Memory B cell (primary cell): ENCODE results near the gene ARV1.
A peak's percentile ranks its signal among the peaks of the same experiment; 100 is the strongest.
"Not testable (repeated sequence)": the region's sequence is repeated elsewhere in the genome, so short reads cannot be mapped to it uniquely, and the experiment has no call there.

Source experiments
- ATAC-seq: fragments of 150-1000 bp; cut with Tn5 transposase; 2 replicates; pipeline ENCODE4 v1.10.0; 2021; ENCODE audit warnings: low read depth, mild to moderate bottlenecking, moderate library complexity
- DNase-seq, 2 donors: peaks; one replicate each; pipeline ENCODE4 v3.0.0; 2022; ENCODE audit warnings: low spot score in 2 of 2
- H3K27ac Mint-ChIP-seq: one replicate; pipeline ENCODE4 v1.8.0; 2022; ENCODE audit warnings: mild to moderate bottlenecking, moderate library complexity, mixed read lengths
- H3K27me3 Mint-ChIP-seq: one replicate; pipeline ENCODE4 v1.8.0; 2022; ENCODE audit warnings: mixed read lengths
- H3K36me3 Mint-ChIP-seq: one replicate; pipeline ENCODE4 v1.8.0; 2022; ENCODE audit warnings: mild to moderate bottlenecking, mixed read lengths
- H3K4me1 Mint-ChIP-seq: one replicate; pipeline ENCODE4 v1.8.0; 2022; ENCODE audit warnings: mixed read lengths
- H3K4me3 Mint-ChIP-seq: one replicate; pipeline ENCODE4 v1.8.0; 2022; ENCODE audit warnings: mild to moderate bottlenecking, moderate library complexity, mixed read lengths
- H3K9me3 Mint-ChIP-seq: one replicate; pipeline ENCODE4 v1.8.0; 2022; ENCODE audit warnings: mixed read lengths

The ARV1 gene

GRCh38 chr1:231036416-231036815 is 57.5 kb downstream of the ARV1 start:
- peaks cover 4% of the 10 kb centered on the region for H3K36me3 Mint-ChIP-seq
- H3K4me1 Mint-ChIP-seq: peaks cover 13% of the 10 kb centered on the region
- H3K27me3 Mint-ChIP-seq: peaks cover 2% of the 10 kb centered on the region
- no peak overlapping the region for H3K27ac Mint-ChIP-seq
- no peak for DNase-seq
- no peak overlapping the region for H3K4me3 Mint-ChIP-seq
- no peaks in the 10 kb centered on the region for H3K9me3 Mint-ChIP-seq
- ATAC-seq: no peak

- no peak overlapping the region for H3K4me3 Mint-ChIP-seq
- H3K9me3 Mint-ChIP-seq: no peaks in the 10 kb centered on the region
- ATAC-seq: no peak
- peaks cover 13% of the 10 kb centered on the region for H3K4me1 Mint-ChIP-seq
- no peak for DNase-seq
- H3K36me3 Mint-ChIP-seq: peaks cover 4% of the 10 kb centered on the region
- H3K27ac Mint-ChIP-seq: no peak overlapping the region
- H3K27me3 Mint-ChIP-seq: peaks cover 2% of the 10 kb centered on the region
These were observed 59.0 kb downstream of the ARV1 start for GRCh38 chr1:231037585-231038517.

GRCh38 chr1:231039161-231040018 is 60.5 kb downstream of the ARV1 start:
- Mint-ChIP-seq H3K4me3 (peak overlapping the region; percentile 78), H3K27me3 (peaks cover 2% of the 10 kb centered on the region), H3K9me3 (no peaks in the 10 kb centered on the region), H3K4me1 (peaks cover 13% of the 10 kb centered on the region), H3K27ac (no peak overlapping the region), H3K36me3 (peaks cover 4% of the 10 kb centered on the region)
- DNase-seq: peak; percentile 12 to 37
- ATAC-seq: peak; percentile 29

- Mint-ChIP-seq H3K27me3 (peaks cover 4% of the 10 kb centered on the region), H3K27ac (peak within 1 kb of the TSS; percentile 79), H3K9me3 (peaks cover 3% of the 10 kb centered on the region), H3K4me1 (peaks cover 13% of the 10 kb centered on the region), H3K36me3 (peaks cover 4% of the 10 kb centered on the region), H3K4me3 (peak within 1 kb of the TSS; percentile 97)
- peak; percentile 64 to 71 for DNase-seq
- peak; percentile 83 for ATAC-seq
These were observed 61.3 kb downstream of the ARV1 start, which contains the start of gene FAM89A for GRCh38 chr1:231040019-231040799. Gene FAM89A, minus strand, starts transcription at chr1:231040254. Its CDS starts 43 bp downstream, at chr1:231040211.

GRCh38 chr1:231040800-231041718 is 62.2 kb downstream of the ARV1 start:
- Mint-ChIP-seq H3K27me3 (peaks cover 8% of the 10 kb centered on the region), H3K4me3 (peak overlapping the region; percentile 97), H3K9me3 (peaks cover 3% of the 10 kb centered on the region), H3K4me1 (peaks cover 13% of the 10 kb centered on the region), H3K36me3 (peaks cover 4% of the 10 kb centered on the region), H3K27ac (peak overlapping the region; percentile 79)
- ATAC-seq (peak; percentile 1), DNase-seq (peak; percentile 11 to 17)

- no peak overlapping the region for H3K27ac Mint-ChIP-seq
- H3K27me3 Mint-ChIP-seq: peaks cover 6% of the 10 kb centered on the region
- H3K36me3 Mint-ChIP-seq: peaks cover 4% of the 10 kb centered on the region
- H3K9me3 Mint-ChIP-seq: peaks cover 3% of the 10 kb centered on the region
- ATAC-seq (no peak), DNase-seq (no peak)
- H3K4me3 Mint-ChIP-seq: peak overlapping the region; percentile 97
- H3K4me1 Mint-ChIP-seq: peaks cover 7% of the 10 kb centered on the region
These were observed 62.9 kb downstream of the ARV1 start for GRCh38 chr1:231041719-231042261.

GRCh38 chr1:231044588-231044987 is 65.7 kb downstream of the ARV1 start:
- DNase-seq: no peak
- Mint-ChIP-seq H3K27ac (no peak overlapping the region), H3K27me3 (peaks cover 14% of the 10 kb centered on the region), H3K4me3 (no peak overlapping the region), H3K36me3 (no peaks in the 10 kb centered on the region), H3K4me1 (peaks cover 3% of the 10 kb centered on the region), H3K9me3 (peaks cover 3% of the 10 kb centered on the region)
- ATAC-seq: no peak

GRCh38 chr1:231045286-231045685 is 66.4 kb downstream of the ARV1 start:
- Mint-ChIP-seq H3K9me3 (peaks cover 3% of the 10 kb centered on the region), H3K4me3 (no peak overlapping the region), H3K36me3 (no peaks in the 10 kb centered on the region), H3K4me1 (peaks cover 3% of the 10 kb centered on the region), H3K27ac (no peak overlapping the region), H3K27me3 (peaks cover 14% of the 10 kb centered on the region)
- DNase-seq: no peak
- ATAC-seq: peak; percentile 24

- not testable (repeated sequence) for H3K4me1 Mint-ChIP-seq, ATAC-seq, H3K4me3 Mint-ChIP-seq, H3K9me3 Mint-ChIP-seq, DNase-seq, H3K36me3 Mint-ChIP-seq, H3K27ac Mint-ChIP-seq
- H3K27me3 Mint-ChIP-seq: peaks cover 14% of the 10 kb centered on the region
These were observed 67.2 kb downstream of the ARV1 start for GRCh38 chr1:231045921-231046729.

- H3K27ac Mint-ChIP-seq: no peak overlapping the region
- no peaks in the 10 kb centered on the region for H3K36me3 Mint-ChIP-seq
- H3K4me3 Mint-ChIP-seq: no peak overlapping the region
- no peak for DNase-seq
- H3K9me3 Mint-ChIP-seq: peaks cover 3% of the 10 kb centered on the region
- peaks cover 14% of the 10 kb centered on the region for H3K27me3 Mint-ChIP-seq
- no peaks in the 10 kb centered on the region for H3K4me1 Mint-ChIP-seq
- no peak for ATAC-seq
These were observed 68.0 kb downstream of the ARV1 start for GRCh38 chr1:231046730-231047395.

GRCh38 chr1:231047529-231047928 is 68.6 kb downstream of the ARV1 start:
- H3K4me1 Mint-ChIP-seq, H3K27ac Mint-ChIP-seq, H3K4me3 Mint-ChIP-seq, ATAC-seq, H3K36me3 Mint-ChIP-seq, DNase-seq, H3K9me3 Mint-ChIP-seq: not testable (repeated sequence)
- H3K27me3 Mint-ChIP-seq: peaks cover 14% of the 10 kb centered on the region
